Tibial nerve (tissue), 4 donors: ENCODE results near the gene DNASE2B. TPM values are rescaled to one million over a fixed set of nuclear protein-coding genes. Genes with fewer than 3 reads are reported as not detected.

Experiments used
- DNase-seq, 2 donors: peaks; one replicate each; pipeline ENCODE4 v3.0.0-alpha.2; 2019; ENCODE audit warnings: low spot score in 2 of 2
- H3K27ac ChIP-seq, 4 donors: fragments of 200-600 bp; sonication (generic) in 3 of 4; one replicate each; pipeline ENCODE4 v1.5.1; 2017 to 2019; ENCODE audit warnings: mild to moderate bottlenecking in 1 of 4
- H3K27me3 ChIP-seq, 2 donors: fragments of 200-600 bp; sonication (generic) in 1 of 2; one replicate each; pipeline versions ENCODE4 v1.5.1 to v1.6.0; 2017 to 2019
- H3K36me3 ChIP-seq, 3 donors: fragments of 200-600 bp; sonication (generic); one replicate each; pipeline ENCODE4 v1.5.1; 2018 to 2019
- H3K4me1 ChIP-seq, 4 donors: fragments of 200-600 bp; sonication (generic) in 3 of 4; one replicate each; pipeline ENCODE4 v1.5.1; 2017 to 2019
- H3K4me3 ChIP-seq, 4 donors: fragments of 200-600 bp; sonication (generic) in 3 of 4; one replicate each; pipeline ENCODE4 v1.5.1; 2017 to 2019; ENCODE audit warnings: mild to moderate bottlenecking in 1 of 4, moderate library complexity in 1 of 4
- H3K9me3 ChIP-seq, 4 donors: fragments of 200-600 bp; sonication (generic) in 3 of 4; one replicate each; pipeline ENCODE4 v1.5.1; 2017 to 2019
- EP300 ChIP-seq, 2 donors: sonication (generic); formaldehyde crosslinking; IDR thresholded peaks; one replicate each; pipeline ENCODE4 v1.6.1; 2017; ENCODE audit warnings: antibody characterized with exemption in 2 of 2, mild to moderate bottlenecking in 1 of 2
- POLR2A ChIP-seq, 2 donors: fragments of 450-650 bp; IDR thresholded peaks; one replicate each; pipeline ENCODE4 v1.6.1; 2017; ENCODE audit warnings: antibody characterized with exemption in 2 of 2, mild to moderate bottlenecking in 2 of 2, moderate library complexity in 2 of 2
- WGBS, 2 donors: methylation state at CpG; one replicate each; pipeline ENCODE4 v1.1.5; 2018; 5-methylcytosine and 5-hydroxymethylcytosine counted together
- total RNA-seq, 4 donors: library from RNA; depleted of rRNA; stranded (reverse); fragments of >200 nt; gene quantifications; one replicate each; pipeline ENCODE4 v1.1.0, GENCODE V29; 2016
- TF ChIP-seq, protein P1 (sequence below), 5 experiments: fragments of 200-600 bp in 3 of 5; fragments of 450-650 bp in 2 of 5; sonication (generic) in 3 of 5; IDR thresholded peaks; one replicate each; pipeline ENCODE4 v1.5.1; 2016 to 2019; ENCODE audit warnings: antibody characterized with exemption in 5 of 5, mild to moderate bottlenecking in 3 of 5, moderate library complexity in 2 of 5

Gene DNASE2B
- total RNA-seq, 4 donors from 2014 or later: not detected

DNA sequence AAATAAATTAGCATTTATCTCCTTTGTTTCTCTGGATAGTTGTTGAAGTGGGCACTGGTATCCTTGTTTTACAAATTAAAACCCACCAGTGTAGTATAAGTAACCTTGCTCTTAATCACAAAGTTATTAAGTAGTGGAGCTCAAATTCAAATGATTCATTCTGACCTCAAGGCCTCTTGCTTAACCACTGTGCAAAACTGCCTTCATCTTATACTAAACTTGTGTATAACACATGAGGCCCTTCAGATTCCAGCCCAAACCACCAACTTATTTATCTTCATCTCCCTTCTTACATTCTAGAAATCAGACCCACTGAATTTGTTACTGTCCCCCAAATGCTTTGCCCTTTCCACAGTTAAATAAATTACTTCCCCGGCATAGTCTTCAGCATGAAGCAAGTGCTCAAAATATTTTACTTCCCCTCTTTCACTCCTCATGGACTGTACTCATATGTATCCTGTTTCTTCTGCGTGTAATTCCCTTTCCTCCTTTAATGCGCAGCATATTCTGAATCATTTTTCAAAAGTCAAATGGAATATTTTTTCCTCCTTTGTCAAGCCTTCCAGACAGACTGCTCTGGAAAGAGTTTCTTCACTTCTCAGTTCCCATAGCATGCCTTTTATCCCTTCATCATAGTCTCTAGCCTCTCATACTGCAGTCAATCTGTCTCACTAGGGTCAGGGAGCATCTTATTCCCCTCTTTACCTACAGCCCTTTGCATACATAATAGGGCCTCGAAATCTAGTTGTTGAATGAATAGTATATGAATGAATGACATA, 19.0 kb upstream of the DNASE2B start:
- Histone ChIP-seq H3K27ac (peak overlapping the region in 1 of 4 donors; percentile 50), H3K4me3 (no peak overlapping the region), H3K36me3 (no peaks in the 10 kb centered on the region), H3K27me3 (no peaks in the 10 kb centered on the region), H3K9me3 (no peaks in the 10 kb centered on the region), H3K4me1 (peaks cover 0 to 24% (median 6%) of the 10 kb centered on the region in 4 donors)
- TF ChIP-seq POLR2A (IDR thresholded peaks at IDR 0.05) (no peak), EP300 (IDR thresholded peaks at IDR 0.05) (no peak)
- TF ChIP-seq, protein P1, sequence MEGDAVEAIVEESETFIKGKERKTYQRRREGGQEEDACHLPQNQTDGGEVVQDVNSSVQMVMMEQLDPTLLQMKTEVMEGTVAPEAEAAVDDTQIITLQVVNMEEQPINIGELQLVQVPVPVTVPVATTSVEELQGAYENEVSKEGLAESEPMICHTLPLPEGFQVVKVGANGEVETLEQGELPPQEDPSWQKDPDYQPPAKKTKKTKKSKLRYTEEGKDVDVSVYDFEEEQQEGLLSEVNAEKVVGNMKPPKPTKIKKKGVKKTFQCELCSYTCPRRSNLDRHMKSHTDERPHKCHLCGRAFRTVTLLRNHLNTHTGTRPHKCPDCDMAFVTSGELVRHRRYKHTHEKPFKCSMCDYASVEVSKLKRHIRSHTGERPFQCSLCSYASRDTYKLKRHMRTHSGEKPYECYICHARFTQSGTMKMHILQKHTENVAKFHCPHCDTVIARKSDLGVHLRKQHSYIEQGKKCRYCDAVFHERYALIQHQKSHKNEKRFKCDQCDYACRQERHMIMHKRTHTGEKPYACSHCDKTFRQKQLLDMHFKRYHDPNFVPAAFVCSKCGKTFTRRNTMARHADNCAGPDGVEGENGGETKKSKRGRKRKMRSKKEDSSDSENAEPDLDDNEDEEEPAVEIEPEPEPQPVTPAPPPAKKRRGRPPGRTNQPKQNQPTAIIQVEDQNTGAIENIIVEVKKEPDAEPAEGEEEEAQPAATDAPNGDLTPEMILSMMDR (IDR thresholded peaks at IDR 0.05): no peak
- 39 to 41% methylated on average over 4 of the region's 4 CpGs for WGBS, 2 donors
- DNase-seq: no peak

DNA sequence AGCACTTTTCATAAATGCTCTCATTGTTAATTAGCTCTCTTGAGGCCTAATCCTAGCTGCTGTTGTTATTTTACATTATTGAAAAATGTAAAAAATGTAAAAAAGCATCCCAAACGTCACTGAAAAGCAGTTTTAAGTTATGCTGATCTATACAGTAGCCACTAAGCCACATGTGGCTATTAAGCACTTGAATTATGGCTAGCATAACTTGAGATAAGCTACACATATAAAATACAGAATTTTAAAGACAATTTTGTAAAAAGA, 18.4 kb upstream of the DNASE2B start:
- Histone ChIP-seq H3K27me3 (no peaks in the 10 kb centered on the region), H3K4me1 (peaks cover 0 to 18% (median 3%) of the 10 kb centered on the region in 4 donors), H3K27ac (peak overlapping the region in 1 of 4 donors; percentile 50), H3K9me3 (no peaks in the 10 kb centered on the region), H3K36me3 (no peaks in the 10 kb centered on the region), H3K4me3 (no peak overlapping the region)
- no peak for DNase-seq
- WGBS, 2 donors: 25 to 28% methylated on average over 1 of the region's 1 CpG
- no peak for TF ChIP-seq EP300 (IDR thresholded peaks at IDR 0.05)
- no peak for TF ChIP-seq POLR2A (IDR thresholded peaks at IDR 0.05)
- TF ChIP-seq, protein P1 (IDR thresholded peaks at IDR 0.05): no peak

DNA sequence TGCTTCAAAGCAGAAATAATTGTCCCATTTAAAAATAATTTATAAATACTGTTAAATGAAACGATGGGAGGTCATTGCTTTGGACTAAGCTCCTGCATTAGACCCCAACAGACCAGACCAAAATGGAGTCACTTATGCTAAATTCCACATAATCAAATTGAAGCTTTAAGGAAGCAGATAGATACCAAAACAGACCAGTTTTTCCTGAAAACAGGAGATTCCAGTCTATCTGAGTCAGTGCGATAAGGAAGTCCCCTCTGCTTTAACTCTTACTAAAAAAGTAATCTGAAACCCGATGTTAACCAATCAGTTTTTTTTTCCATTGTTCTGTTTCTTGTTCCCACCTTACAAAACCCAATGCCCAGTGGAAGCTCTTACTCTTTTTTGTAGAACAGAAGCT, 16.2 kb upstream of the DNASE2B start:
- DNase-seq: no peak
- Histone ChIP-seq H3K27ac (no peak overlapping the region), H3K27me3 (no peaks in the 10 kb centered on the region), H3K36me3 (no peaks in the 10 kb centered on the region), H3K9me3 (no peaks in the 10 kb centered on the region), H3K4me1 (peaks cover 0 to 6% (median 3%) of the 10 kb centered on the region in 4 donors), H3K4me3 (no peak overlapping the region)
- no peak for TF ChIP-seq POLR2A (IDR thresholded peaks at IDR 0.05)
- TF ChIP-seq, protein P1 (IDR thresholded peaks at IDR 0.05): no peak
- TF ChIP-seq EP300 (IDR thresholded peaks at IDR 0.05): no peak
- WGBS, 2 donors: 86% methylated on average over 3 of the region's 3 CpGs

DNA sequence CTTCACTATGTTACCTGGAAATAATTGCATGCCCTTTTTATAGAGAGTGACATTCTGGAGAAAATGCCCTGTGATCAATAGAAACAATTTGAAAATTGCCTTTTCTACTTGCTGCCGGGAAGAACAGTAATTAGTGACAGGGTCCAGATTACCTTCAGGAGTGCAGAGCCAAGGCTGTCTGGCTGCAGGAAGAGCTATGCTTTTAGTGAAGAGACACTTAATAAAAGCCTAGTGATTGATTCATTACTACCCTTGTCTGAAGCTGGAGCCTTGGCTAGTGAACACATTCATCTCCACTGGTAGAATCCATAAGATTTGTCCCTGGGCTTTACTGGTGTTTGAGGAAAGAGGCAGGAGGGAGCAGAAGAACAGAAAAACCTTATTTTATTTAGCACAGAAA, 12.9 kb upstream of the DNASE2B start:
- Histone ChIP-seq H3K9me3 (no peaks in the 10 kb centered on the region), H3K4me3 (no peak overlapping the region), H3K36me3 (no peaks in the 10 kb centered on the region), H3K27me3 (no peaks in the 10 kb centered on the region), H3K27ac (no peak overlapping the region), H3K4me1 (no peaks in the 10 kb centered on the region)
- 72 to 74% methylated on average over 1 of the region's 1 CpG for WGBS, 2 donors
- DNase-seq: no peak
- TF ChIP-seq, protein P1 (IDR thresholded peaks at IDR 0.05): no peak
- TF ChIP-seq POLR2A (IDR thresholded peaks at IDR 0.05) (no peak), EP300 (IDR thresholded peaks at IDR 0.05) (no peak)

DNA sequence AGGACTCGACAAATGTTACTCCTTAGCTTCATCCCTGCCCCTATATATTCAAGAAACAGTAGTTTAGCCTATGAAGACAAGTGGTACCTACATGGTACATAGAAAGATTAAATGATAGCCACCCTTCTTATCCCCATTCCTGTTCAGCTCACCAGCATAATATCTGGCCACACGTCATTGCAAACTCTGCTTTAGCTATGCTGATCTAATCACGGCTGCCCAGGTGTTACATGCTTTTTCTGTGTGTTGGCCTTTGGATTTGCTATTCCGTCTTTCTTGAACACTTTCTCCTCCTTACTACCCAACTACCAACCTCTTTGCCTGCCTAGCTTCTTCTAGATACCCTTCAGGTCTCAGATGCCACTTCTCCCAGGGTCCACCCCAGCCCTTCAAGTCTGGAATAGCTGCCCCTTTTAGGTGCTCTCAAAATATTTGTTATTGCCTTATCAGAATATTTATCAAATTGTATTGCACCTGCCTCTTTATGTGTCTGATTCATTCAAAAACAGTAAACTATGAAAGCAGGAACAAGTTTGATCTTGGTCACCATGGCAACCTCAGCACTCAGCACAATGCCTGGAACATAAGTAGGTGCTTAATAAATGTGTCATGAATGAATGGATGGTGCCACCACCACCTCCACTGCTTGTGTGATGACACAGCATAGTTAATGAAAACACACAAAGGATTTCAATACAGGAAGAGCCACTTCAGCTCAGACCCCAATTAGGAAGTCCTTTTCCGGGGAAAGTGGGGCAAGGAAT, 11.4 kb upstream of the DNASE2B start:
- WGBS, 2 donors: 83 to 88% methylated on average over 5 of the region's 5 CpGs
- TF ChIP-seq POLR2A (IDR thresholded peaks at IDR 0.05) (no peak), EP300 (IDR thresholded peaks at IDR 0.05) (no peak)
- TF ChIP-seq, protein P1 (IDR thresholded peaks at IDR 0.05): no peak
- DNase-seq: no peak

More for the DNA sequence above, 11.4 kb upstream of the DNASE2B start:
- Histone ChIP-seq H3K27me3 (no peaks in the 10 kb centered on the region), H3K9me3 (no peaks in the 10 kb centered on the region), H3K4me1 (no peaks in the 10 kb centered on the region), H3K4me3 (no peak overlapping the region), H3K36me3 (no peaks in the 10 kb centered on the region), H3K27ac (no peak overlapping the region)
